ENCODE data around the gene CLIP3.

DNA sequence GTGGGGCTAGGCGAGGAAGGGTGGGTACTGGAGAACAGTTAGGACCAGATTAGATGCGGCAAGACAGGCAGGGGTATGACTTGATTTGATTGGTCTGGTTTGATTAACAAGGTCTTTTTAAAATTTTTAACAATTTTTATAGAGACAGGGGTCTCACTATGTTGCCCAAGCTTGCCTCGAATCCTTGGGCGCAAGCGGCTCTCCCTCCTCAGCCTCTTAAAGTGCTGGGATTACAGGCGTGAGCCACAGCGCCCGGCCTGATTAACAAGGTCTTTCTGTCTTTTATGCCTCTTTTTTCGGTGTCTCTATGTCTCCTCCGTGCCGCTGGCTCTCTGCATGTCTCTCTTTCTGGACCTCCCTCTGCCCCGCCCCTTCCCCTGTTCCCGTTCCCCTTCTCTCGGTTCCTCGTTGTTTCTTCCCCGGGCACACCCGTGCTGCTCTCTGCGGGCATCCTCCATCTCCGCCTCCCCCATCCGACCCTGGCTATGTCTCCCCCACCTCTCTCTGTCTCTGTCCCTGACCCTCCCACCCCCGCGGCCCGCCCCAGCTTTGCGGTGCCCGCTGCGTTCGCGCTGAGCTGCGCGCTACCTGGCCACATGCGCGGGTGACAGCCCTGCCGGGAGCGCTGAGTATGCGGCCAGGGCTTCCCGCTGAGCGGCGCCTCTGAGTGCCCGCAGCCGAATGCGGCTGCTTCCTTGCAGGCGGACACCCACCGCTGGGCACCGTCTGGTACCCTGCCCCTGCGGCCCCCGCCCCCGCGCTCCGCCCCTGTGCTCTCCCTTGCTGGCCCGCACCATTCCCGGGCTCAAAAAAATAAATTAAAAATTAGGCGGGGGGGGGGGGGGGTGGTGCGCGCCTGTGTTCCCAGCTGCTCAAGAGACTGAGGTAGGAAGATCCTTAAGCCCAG is 45.8 kb downstream of the CLIP3 start:
- TF ChIP-seq, protein P1, sequence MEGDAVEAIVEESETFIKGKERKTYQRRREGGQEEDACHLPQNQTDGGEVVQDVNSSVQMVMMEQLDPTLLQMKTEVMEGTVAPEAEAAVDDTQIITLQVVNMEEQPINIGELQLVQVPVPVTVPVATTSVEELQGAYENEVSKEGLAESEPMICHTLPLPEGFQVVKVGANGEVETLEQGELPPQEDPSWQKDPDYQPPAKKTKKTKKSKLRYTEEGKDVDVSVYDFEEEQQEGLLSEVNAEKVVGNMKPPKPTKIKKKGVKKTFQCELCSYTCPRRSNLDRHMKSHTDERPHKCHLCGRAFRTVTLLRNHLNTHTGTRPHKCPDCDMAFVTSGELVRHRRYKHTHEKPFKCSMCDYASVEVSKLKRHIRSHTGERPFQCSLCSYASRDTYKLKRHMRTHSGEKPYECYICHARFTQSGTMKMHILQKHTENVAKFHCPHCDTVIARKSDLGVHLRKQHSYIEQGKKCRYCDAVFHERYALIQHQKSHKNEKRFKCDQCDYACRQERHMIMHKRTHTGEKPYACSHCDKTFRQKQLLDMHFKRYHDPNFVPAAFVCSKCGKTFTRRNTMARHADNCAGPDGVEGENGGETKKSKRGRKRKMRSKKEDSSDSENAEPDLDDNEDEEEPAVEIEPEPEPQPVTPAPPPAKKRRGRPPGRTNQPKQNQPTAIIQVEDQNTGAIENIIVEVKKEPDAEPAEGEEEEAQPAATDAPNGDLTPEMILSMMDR (IDR thresholded peaks at IDR 0.05) = no peak
- TF ChIP-seq ZFX (IDR thresholded peaks at IDR 0.05; ENCODE audit: borderline replicate concordance) = no peak
